Astrocyte of the cerebellum (primary cell): ENCODE results near the gene RNF208.

Experiments used
- DNase-seq: peaks from one replicate; pipeline ENCODE4 v3.0.0-alpha.2; 2011; ENCODE audit warnings: low read depth
- H3K4me3 ChIP-seq: 2 replicates; pipeline ENCODE4 v1.5.1; 2011; ENCODE audit warnings: mild to moderate bottlenecking, low read depth, low read length, moderate library complexity
- CTCF ChIP-seq: IDR thresholded peaks from 2 replicates; pipeline ENCODE4 v1.5.1; 2012; ENCODE audit warnings: low read length, low read depth, moderate library complexity, mild to moderate bottlenecking; ENCODE audit errors: missing control alignments
- in situ Hi-C: cut with HindIII; loops from 2 replicates; pipeline ENCODE4 v1.10.0; 2017; ENCODE audit warnings: low sequenced_read_pairs

Gene RNF208

GRCh38 chr9:137179761-137180160 lies 42.3 kb downstream of the RNF208 start:
- DNase-seq: no peak
- no peak for TF ChIP-seq CTCF
- in situ Hi-C loops: no loop called here
- H3K4me3 ChIP-seq: no peak overlapping the region

- in situ Hi-C loops: no loop called here
- no peak for TF ChIP-seq CTCF
- H3K4me3 ChIP-seq: no peak overlapping the region
- DNase-seq: no peak
Measured at GRCh38 chr9:137178939-137179630, 43.0 kb downstream of the RNF208 start.

GRCh38 chr9:137178201-137178938 lies 43.7 kb downstream of the RNF208 start:
- H3K4me3 ChIP-seq: no peak overlapping the region
- no peak for TF ChIP-seq CTCF
- in situ Hi-C loops: no loop called here
- DNase-seq: no peak

- in situ Hi-C loops: no loop called here
- H3K4me3 ChIP-seq: no peak overlapping the region
- DNase-seq: no peak
- peak; percentile 66 for TF ChIP-seq CTCF
Measured at GRCh38 chr9:137176302-137177182, 45.5 kb downstream of the RNF208 start.

- DNase-seq: no peak
- peak; percentile 20 for TF ChIP-seq CTCF
- H3K4me3 ChIP-seq: no peak overlapping the region
- in situ Hi-C loops: no loop called here
Measured at GRCh38 chr9:137175345-137175961, 46.6 kb downstream of the RNF208 start.

GRCh38 chr9:137174722-137175293 lies 47.2 kb downstream of the RNF208 start:
- DNase-seq: no peak
- in situ Hi-C loops: no loop called here
- H3K4me3 ChIP-seq: no peak overlapping the region
- TF ChIP-seq CTCF: no peak
